Mesendoderm (in vitro differentiated cells): Measurements from ENCODE around the gene ARHGAP27.

Source experiments
- DNase-seq: peaks from one replicate; pipeline ENCODE4 v3.0.0; 2013
- H2AK5ac ChIP-seq: 2 replicates; pipeline ENCODE4 v1.6.1; 2013; ENCODE audit warnings: low read length, inconsistent platforms
- H2BK120ac ChIP-seq: 2 replicates; pipeline ENCODE4 v1.6.1; 2013; ENCODE audit warnings: low read depth, mild to moderate bottlenecking, low read length, moderate library complexity, mixed read lengths
- H2BK15ac ChIP-seq: replicated peaks from 2 replicates; pipeline ENCODE4 v1.6.1; 2013; ENCODE audit warnings: low read depth, mild to moderate bottlenecking, moderate library complexity
- H2BK5ac ChIP-seq: 2 replicates; pipeline ENCODE4 v1.6.1; 2013; ENCODE audit warnings: low read length, inconsistent platforms
- H3K18ac ChIP-seq: 2 replicates; pipeline ENCODE4 v1.6.1; 2013; ENCODE audit warnings: mild to moderate bottlenecking, low read length, mixed read lengths
- H3K23ac ChIP-seq: one replicate; pipeline ENCODE4 v1.6.1; 2013; ENCODE audit warnings: low read length
- H3K27ac ChIP-seq: 2 replicates; pipeline ENCODE4 v1.5.1; 2013; ENCODE audit warnings: low read depth, mild to moderate bottlenecking, inconsistent platforms, low read length, moderate library complexity
- H3K27me3 ChIP-seq: 2 replicates; pipeline ENCODE4 v1.6.1; 2013; ENCODE audit warnings: low read length, control low read depth, mild to moderate bottlenecking, inconsistent platforms; ENCODE audit not compliant: insufficient read depth, poor library complexity
- H3K36me3 ChIP-seq: 2 replicates; pipeline ENCODE4 v1.6.1; 2013; ENCODE audit warnings: low read length, inconsistent platforms; ENCODE audit not compliant: control insufficient read depth, insufficient read depth
- H3K4ac ChIP-seq: one replicate; pipeline ENCODE4 v1.6.1; 2013; ENCODE audit warnings: low read depth, mild to moderate bottlenecking, low read length, moderate library complexity
- H3K4me1 ChIP-seq: 2 replicates; pipeline ENCODE4 v1.6.1; 2013; ENCODE audit warnings: low read depth, low read length, inconsistent platforms; ENCODE audit not compliant: control insufficient read depth
- H3K4me2 ChIP-seq: 2 replicates; pipeline ENCODE4 v1.6.1; 2013; ENCODE audit warnings: low read length
- H3K4me3 ChIP-seq: 2 replicates; pipeline ENCODE4 v1.5.1; 2013; ENCODE audit warnings: mild to moderate bottlenecking, low read length
- H3K56ac ChIP-seq: one replicate; pipeline ENCODE4 v1.6.1; 2013; ENCODE audit warnings: low read length
- H3K79me1 ChIP-seq: 2 replicates; pipeline ENCODE4 v1.6.1; 2013; ENCODE audit warnings: low read length, inconsistent platforms
- H3K79me2 ChIP-seq: 2 replicates; pipeline ENCODE4 v1.6.1; 2013; ENCODE audit warnings: mild to moderate bottlenecking, low read length; ENCODE audit not compliant: control insufficient read depth, insufficient read depth
- H3K9ac ChIP-seq: 2 replicates; pipeline ENCODE4 v1.6.1; 2013; ENCODE audit warnings: low read length, inconsistent platforms
- H4K5ac ChIP-seq: one replicate; pipeline ENCODE4 v1.6.1; 2013; ENCODE audit warnings: low read length
- H4K8ac ChIP-seq: one replicate; pipeline ENCODE4 v1.6.1; 2013; ENCODE audit warnings: low read depth, mild to moderate bottlenecking, control low read depth, low read length, moderate library complexity
- WGBS: extraction: QIAGEN DNeasy Blood & Tissue Kit; methylation state at CpG from one replicate; pipeline ENCODE4 v1.1.7; 2013; ENCODE audit warnings: low lambda C conversion rate, missing lambda C conversion rate; ENCODE audit not compliant: insufficient coverage; ENCODE audit errors: extremely low coverage; 5-methylcytosine and 5-hydroxymethylcytosine counted together

The ARHGAP27 gene

GRCh38 chr17:45367216-45367615 is 65.5 kb downstream of the ARHGAP27 start:
- Histone ChIP-seq H3K9ac (no peak overlapping the region), H3K27me3 (no peaks in the 10 kb centered on the region), H2BK15ac (no peak overlapping the region), H3K27ac (peak overlapping the region; percentile 7), H3K56ac (peak overlapping the region; percentile 56), H4K5ac (no peak overlapping the region), H2AK5ac (no peak overlapping the region), H2BK5ac (no peak overlapping the region), H2BK120ac (no peak overlapping the region), H3K4me1 (peaks cover 3% of the 10 kb centered on the region), H3K23ac (no peak overlapping the region), H3K4ac (no peak overlapping the region), H4K8ac (no peak overlapping the region), H3K79me2 (no peaks in the 10 kb centered on the region), H3K4me2 (no peak overlapping the region), H3K36me3 (no peaks in the 10 kb centered on the region), H3K79me1 (no peaks in the 10 kb centered on the region), H3K18ac (no peak overlapping the region), H3K4me3 (no peak overlapping the region)
- DNase-seq, result no peak
- no CpG with 5 or more reads among the region's 7 CpGs for WGBS

- H2AK5ac ChIP-seq, result no peak overlapping the region
- H3K79me1 ChIP-seq, result no peaks in the 10 kb centered on the region
- H3K27me3 ChIP-seq, result no peaks in the 10 kb centered on the region
- H3K4me3 ChIP-seq, result no peak overlapping the region
- H3K4ac ChIP-seq, result no peak overlapping the region
- no peak overlapping the region for H3K27ac ChIP-seq
- no peak overlapping the region for H3K18ac ChIP-seq
- no peak overlapping the region for H2BK5ac ChIP-seq
- peak overlapping the region; percentile 25 for H3K56ac ChIP-seq
- H3K79me2 ChIP-seq, result no peaks in the 10 kb centered on the region
- H4K5ac ChIP-seq, result no peak overlapping the region
- H3K36me3 ChIP-seq, result no peaks in the 10 kb centered on the region
- no peak overlapping the region for H2BK120ac ChIP-seq
- no peak overlapping the region for H2BK15ac ChIP-seq
- H3K9ac ChIP-seq, result no peak overlapping the region
- peaks cover 3% of the 10 kb centered on the region for H3K4me1 ChIP-seq
- H3K4me2 ChIP-seq, result no peak overlapping the region
- WGBS, result no CpG with 5 or more reads among the region's 6 CpGs
- no peak for DNase-seq
- H4K8ac ChIP-seq, result no peak overlapping the region
- no peak overlapping the region for H3K23ac ChIP-seq
These were observed 66.0 kb downstream of the ARHGAP27 start for GRCh38 chr17:45366691-45367090.

GRCh38 chr17:45366049-45366448 is 66.6 kb downstream of the ARHGAP27 start:
- Histone ChIP-seq H2BK120ac (no peak overlapping the region), H3K27me3 (no peaks in the 10 kb centered on the region), H4K5ac (no peak overlapping the region), H3K18ac (no peak overlapping the region), H3K4me3 (no peak overlapping the region), H3K4me2 (no peak overlapping the region), H2BK15ac (no peak overlapping the region), H3K79me1 (no peaks in the 10 kb centered on the region), H4K8ac (no peak overlapping the region), H3K56ac (peak overlapping the region; percentile 30), H3K79me2 (no peaks in the 10 kb centered on the region), H3K27ac (no peak overlapping the region), H2AK5ac (peak overlapping the region; percentile 55), H3K23ac (no peak overlapping the region), H3K4ac (no peak overlapping the region), H2BK5ac (no peak overlapping the region), H3K4me1 (peaks cover 3% of the 10 kb centered on the region), H3K36me3 (no peaks in the 10 kb centered on the region), H3K9ac (no peak overlapping the region)
- WGBS, result no CpG with 5 or more reads among the region's 3 CpGs
- no peak for DNase-seq

GRCh38 chr17:45364531-45365390 is 67.9 kb downstream of the ARHGAP27 start:
- Histone ChIP-seq H3K79me1 (no peaks in the 10 kb centered on the region), H2BK120ac (no peak overlapping the region), H2BK5ac (peak overlapping the region; percentile 47), H3K79me2 (no peaks in the 10 kb centered on the region), H3K23ac (no peak overlapping the region), H3K4me3 (no peak overlapping the region), H4K5ac (no peak overlapping the region), H3K9ac (peak overlapping the region; percentile 43), H3K27me3 (no peaks in the 10 kb centered on the region), H3K18ac (peak overlapping the region; percentile 16), H2BK15ac (peak overlapping the region; percentile 62), H3K56ac (peak overlapping the region; percentile 85), H3K27ac (peak overlapping the region; percentile 40), H3K36me3 (no peaks in the 10 kb centered on the region), H2AK5ac (no peak overlapping the region), H3K4ac (peak overlapping the region; percentile 46), H4K8ac (no peak overlapping the region), H3K4me2 (no peak overlapping the region), H3K4me1 (peaks cover 3% of the 10 kb centered on the region)
- no CpG with 5 or more reads among the region's 17 CpGs for WGBS
- DNase-seq, result peak; percentile 96

GRCh38 chr17:45363498-45363897 is 69.2 kb downstream of the ARHGAP27 start:
- no peak for DNase-seq
- Histone ChIP-seq H4K5ac (no peak overlapping the region), H2BK15ac (no peak overlapping the region), H3K79me2 (no peaks in the 10 kb centered on the region), H2BK5ac (no peak overlapping the region), H3K56ac (no peak overlapping the region), H3K4me1 (peaks cover 3% of the 10 kb centered on the region), H3K4me2 (no peak overlapping the region), H3K18ac (no peak overlapping the region), H3K27me3 (no peaks in the 10 kb centered on the region), H3K4ac (no peak overlapping the region), H3K23ac (no peak overlapping the region), H3K27ac (no peak overlapping the region), H3K4me3 (no peak overlapping the region), H3K9ac (no peak overlapping the region), H3K36me3 (no peaks in the 10 kb centered on the region), H2AK5ac (no peak overlapping the region), H2BK120ac (no peak overlapping the region), H3K79me1 (no peaks in the 10 kb centered on the region), H4K8ac (no peak overlapping the region)
- no CpG with 5 or more reads among the region's 3 CpGs for WGBS
